ENCODE results near the gene ACE2.

The ACE2 gene

DNA sequence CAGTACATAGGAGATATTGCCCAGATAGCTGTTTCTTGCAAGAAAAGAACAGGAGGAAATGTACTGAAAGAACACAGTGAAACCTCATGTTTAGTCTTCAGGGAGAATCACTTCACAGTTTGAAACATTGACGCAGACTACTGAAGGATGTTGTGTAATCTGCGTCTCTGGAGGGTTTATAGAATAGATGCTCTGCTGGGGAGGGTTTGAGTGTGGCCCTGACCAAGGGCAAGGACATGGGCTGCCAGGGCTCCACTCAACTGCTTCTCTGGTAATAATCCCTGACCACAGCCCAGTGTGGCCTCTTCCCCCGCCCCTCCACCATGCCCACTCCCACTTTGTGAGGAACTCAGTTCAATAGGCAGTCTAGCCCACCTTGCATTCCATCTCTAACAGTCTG, 15.8 kb upstream of the ACE2 start:
- no peak for TF ChIP-seq FOXP2 (optimal IDR thresholded peaks at IDR 0.05; ENCODE audit: borderline replicate concordance, extremely low read depth, extremely low read length, insufficient read depth)
- no peak for TF ChIP-seq POLR2AphosphoS5 (IDR thresholded peaks at IDR 0.05; ENCODE audit: low read depth, low read length)
- TF ChIP-seq SIN3A (IDR thresholded peaks at IDR 0.05; ENCODE audit: borderline replicate concordance, insufficient read depth, low read length) = no peak
- TF ChIP-seq, protein P1, sequence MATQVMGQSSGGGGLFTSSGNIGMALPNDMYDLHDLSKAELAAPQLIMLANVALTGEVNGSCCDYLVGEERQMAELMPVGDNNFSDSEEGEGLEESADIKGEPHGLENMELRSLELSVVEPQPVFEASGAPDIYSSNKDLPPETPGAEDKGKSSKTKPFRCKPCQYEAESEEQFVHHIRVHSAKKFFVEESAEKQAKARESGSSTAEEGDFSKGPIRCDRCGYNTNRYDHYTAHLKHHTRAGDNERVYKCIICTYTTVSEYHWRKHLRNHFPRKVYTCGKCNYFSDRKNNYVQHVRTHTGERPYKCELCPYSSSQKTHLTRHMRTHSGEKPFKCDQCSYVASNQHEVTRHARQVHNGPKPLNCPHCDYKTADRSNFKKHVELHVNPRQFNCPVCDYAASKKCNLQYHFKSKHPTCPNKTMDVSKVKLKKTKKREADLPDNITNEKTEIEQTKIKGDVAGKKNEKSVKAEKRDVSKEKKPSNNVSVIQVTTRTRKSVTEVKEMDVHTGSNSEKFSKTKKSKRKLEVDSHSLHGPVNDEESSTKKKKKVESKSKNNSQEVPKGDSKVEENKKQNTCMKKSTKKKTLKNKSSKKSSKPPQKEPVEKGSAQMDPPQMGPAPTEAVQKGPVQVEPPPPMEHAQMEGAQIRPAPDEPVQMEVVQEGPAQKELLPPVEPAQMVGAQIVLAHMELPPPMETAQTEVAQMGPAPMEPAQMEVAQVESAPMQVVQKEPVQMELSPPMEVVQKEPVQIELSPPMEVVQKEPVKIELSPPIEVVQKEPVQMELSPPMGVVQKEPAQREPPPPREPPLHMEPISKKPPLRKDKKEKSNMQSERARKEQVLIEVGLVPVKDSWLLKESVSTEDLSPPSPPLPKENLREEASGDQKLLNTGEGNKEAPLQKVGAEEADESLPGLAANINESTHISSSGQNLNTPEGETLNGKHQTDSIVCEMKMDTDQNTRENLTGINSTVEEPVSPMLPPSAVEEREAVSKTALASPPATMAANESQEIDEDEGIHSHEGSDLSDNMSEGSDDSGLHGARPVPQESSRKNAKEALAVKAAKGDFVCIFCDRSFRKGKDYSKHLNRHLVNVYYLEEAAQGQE (IDR thresholded peaks at IDR 0.05; ENCODE audit: insufficient read depth in 1 of 2, low read depth in 2 of 2, low read length in 2 of 2) = no peak

- no peak for TF ChIP-seq FOXP2 (optimal IDR thresholded peaks at IDR 0.05; ENCODE audit: borderline replicate concordance, extremely low read depth, extremely low read length, insufficient read depth)
- no peak for TF ChIP-seq POLR2AphosphoS5 (IDR thresholded peaks at IDR 0.05; ENCODE audit: low read depth, low read length)
- TF ChIP-seq SIN3A (IDR thresholded peaks at IDR 0.05; ENCODE audit: borderline replicate concordance, insufficient read depth, low read length) = no peak
- TF ChIP-seq, protein P1 (IDR thresholded peaks at IDR 0.05; ENCODE audit: insufficient read depth in 1 of 2, low read depth in 2 of 2, low read length in 2 of 2) = no peak
- TF ChIP-seq TAF1 (IDR thresholded peaks at IDR 0.05; ENCODE audit: borderline replicate concordance, insufficient read depth, low read length) = no peak
Observed at GRCh38 chrX:15607067-15607466, 6.3 kb upstream of the ACE2 start.

DNA sequence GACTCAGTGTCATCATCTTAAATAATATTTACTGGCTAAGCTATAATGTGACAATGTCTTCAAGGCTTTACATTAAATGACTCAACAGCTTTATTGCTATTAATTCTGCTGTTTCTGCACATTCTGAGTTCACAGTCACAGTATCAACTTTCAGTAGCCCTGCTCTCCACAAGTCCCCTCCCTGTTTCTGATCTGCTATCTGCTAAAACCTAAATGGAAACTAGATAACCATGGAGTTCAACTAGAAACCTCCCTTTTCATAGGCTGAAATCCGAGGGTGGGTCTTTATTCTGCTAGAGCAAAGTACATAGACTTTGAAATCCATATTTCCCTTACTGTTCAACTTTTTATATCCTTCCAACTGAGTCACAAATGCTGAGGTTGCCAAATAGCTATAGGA, 5.4 kb upstream of the ACE2 start:
- TF ChIP-seq POLR2AphosphoS5 (IDR thresholded peaks at IDR 0.05; ENCODE audit: low read depth, low read length) (no peak), SIN3A (IDR thresholded peaks at IDR 0.05; ENCODE audit: borderline replicate concordance, insufficient read depth, low read length) (no peak), TAF1 (IDR thresholded peaks at IDR 0.05; ENCODE audit: borderline replicate concordance, insufficient read depth, low read length) (no peak), FOXP2 (optimal IDR thresholded peaks at IDR 0.05; ENCODE audit: borderline replicate concordance, extremely low read depth, extremely low read length, insufficient read depth) (no peak)
- TF ChIP-seq, protein P1 (IDR thresholded peaks at IDR 0.05; ENCODE audit: insufficient read depth in 1 of 2, low read depth in 2 of 2, low read length in 2 of 2) = no peak

GRCh38 chrX:15605226-15605625, 4.5 kb upstream of the ACE2 start:
- TF ChIP-seq POLR2AphosphoS5 (IDR thresholded peaks at IDR 0.05; ENCODE audit: low read depth, low read length) (no peak), TAF1 (IDR thresholded peaks at IDR 0.05; ENCODE audit: borderline replicate concordance, insufficient read depth, low read length) (no peak), SIN3A (IDR thresholded peaks at IDR 0.05; ENCODE audit: borderline replicate concordance, insufficient read depth, low read length) (no peak), FOXP2 (optimal IDR thresholded peaks at IDR 0.05; ENCODE audit: borderline replicate concordance, extremely low read depth, extremely low read length, insufficient read depth) (no peak)
- TF ChIP-seq, protein P1 (IDR thresholded peaks at IDR 0.05; ENCODE audit: insufficient read depth in 1 of 2, low read depth in 2 of 2, low read length in 2 of 2) = no peak

DNA sequence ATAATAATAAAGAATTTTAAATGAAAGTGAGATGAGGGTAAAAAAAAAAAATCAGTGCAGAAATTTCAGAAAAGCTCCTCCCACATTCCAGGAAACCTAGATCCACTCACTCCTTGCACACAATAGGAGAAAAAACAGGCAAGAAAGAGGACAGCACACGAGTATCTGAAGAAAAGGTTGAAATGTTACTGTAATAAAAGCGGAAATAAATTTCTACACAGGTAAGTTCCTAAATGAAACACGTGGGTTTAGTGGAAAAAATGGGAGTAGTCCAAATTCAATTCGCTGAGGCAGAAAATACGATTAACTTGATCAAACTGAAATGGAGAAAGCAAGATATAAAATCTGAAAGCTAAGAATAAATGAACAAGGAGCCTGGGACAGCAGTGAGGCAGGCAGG, 2.0 kb upstream of the ACE2 start:
- TF ChIP-seq POLR2AphosphoS5 (IDR thresholded peaks at IDR 0.05; ENCODE audit: low read depth, low read length) = no peak
- no peak for TF ChIP-seq TAF1 (IDR thresholded peaks at IDR 0.05; ENCODE audit: borderline replicate concordance, insufficient read depth, low read length)
- no peak for TF ChIP-seq SIN3A (IDR thresholded peaks at IDR 0.05; ENCODE audit: borderline replicate concordance, insufficient read depth, low read length)
- no peak for TF ChIP-seq FOXP2 (optimal IDR thresholded peaks at IDR 0.05; ENCODE audit: borderline replicate concordance, extremely low read depth, extremely low read length, insufficient read depth)
- TF ChIP-seq, protein P1 (IDR thresholded peaks at IDR 0.05; ENCODE audit: insufficient read depth in 1 of 2, low read depth in 2 of 2, low read length in 2 of 2) = no peak
